Naive thymus-derived CD4-positive, alpha-beta T cell (primary cell): ENCODE data around the gene TOX2. TPM values are rescaled to one million over a fixed set of nuclear protein-coding genes. Genes with fewer than 3 reads are reported as not detected.

ENCODE experiments used
- ATAC-seq: fragments of 150-1000 bp; cut with Tn5 transposase; 2 replicates; pipeline ENCODE4 v1.10.0; 2021; ENCODE audit warnings: mild to moderate bottlenecking, moderate library complexity
- CTCF ChIA-PET: fragments of 350-600 bp; sonication (Branson Sonifier 250); formaldehyde crosslinking; loops from one replicate; lab custom pipeline; 2021; ENCODE audit warnings: antibody characterized with exemption; lab: Charles Lee
- POLR2A ChIA-PET: fragments of 350-600 bp; sonication (Branson Sonifier 250); formaldehyde crosslinking; loops from one replicate; lab custom pipeline; 2021; ENCODE audit warnings: antibody characterized with exemption, inconsistent platforms; lab: Charles Lee
- DNase-seq, 9 donors: peaks; one replicate each; pipeline versions ENCODE4 v3.0.0 to v3.0.0-alpha.2; 2020 to 2022; ENCODE audit warnings: mixed read lengths in 1 of 9
- H3K27ac ChIP-seq: one replicate; pipeline ENCODE4 v1.7.0; 2013; ENCODE audit warnings: mild to moderate bottlenecking, low read depth, low read length, moderate library complexity
- H3K27me3 ChIP-seq, 2 donors: one replicate each; pipeline ENCODE4 v1.7.0; 2013; ENCODE audit warnings: low read length in 2 of 2, mild to moderate bottlenecking in 2 of 2, moderate library complexity in 2 of 2; ENCODE audit not compliant: control insufficient read depth in 2 of 2, insufficient read depth in 2 of 2
- H3K36me3 ChIP-seq, 3 experiments: 1 replicate in 2 of 3; 2 replicates in 1 of 3; pipeline ENCODE4 v1.7.0; 2013; ENCODE audit warnings: low read length in 3 of 3, mild to moderate bottlenecking in 3 of 3, moderate library complexity in 1 of 3; ENCODE audit not compliant: insufficient read depth in 3 of 3, control insufficient read depth in 2 of 3
- H3K4me1 ChIP-seq, 2 donors: one replicate each; pipeline ENCODE4 v1.7.0; 2013; ENCODE audit warnings: low read length in 2 of 2, mild to moderate bottlenecking in 2 of 2, moderate library complexity in 1 of 2; ENCODE audit not compliant: control insufficient read depth in 2 of 2, insufficient read depth in 2 of 2
- H3K4me3 ChIP-seq: 2 replicates; pipeline ENCODE4 v1.7.0; 2013; ENCODE audit warnings: mild to moderate bottlenecking, low read length
- H3K9me3 ChIP-seq, 3 experiments: 1 replicate in 2 of 3; 2 replicates in 1 of 3; pipeline ENCODE4 v1.7.0; 2013; ENCODE audit warnings: low read length in 3 of 3; ENCODE audit not compliant: control insufficient read depth in 2 of 3
- H3K27ac Mint-ChIP-seq, 9 donors: one replicate each; pipeline ENCODE4 v1.8.0; 2020 to 2022; ENCODE audit warnings: mixed read lengths in 9 of 9, mild to moderate bottlenecking in 8 of 9, moderate library complexity in 5 of 9, inconsistent platforms in 2 of 9
- H3K27me3 Mint-ChIP-seq, 5 donors: one replicate each; pipeline ENCODE4 v1.8.0; 2021 to 2022; ENCODE audit warnings: mixed read lengths in 5 of 5, mild to moderate bottlenecking in 1 of 5
- H3K36me3 Mint-ChIP-seq, 5 donors: one replicate each; pipeline ENCODE4 v1.8.0; 2020 to 2022; ENCODE audit warnings: mixed read lengths in 5 of 5, mild to moderate bottlenecking in 3 of 5, inconsistent platforms in 1 of 5
- H3K4me1 Mint-ChIP-seq, 7 donors: one replicate each; pipeline ENCODE4 v1.8.0; 2020 to 2022; ENCODE audit warnings: mixed read lengths in 7 of 7, mild to moderate bottlenecking in 3 of 7, inconsistent platforms in 1 of 7
- H3K4me3 Mint-ChIP-seq, 10 donors: one replicate each; pipeline ENCODE4 v1.8.0; 2020 to 2022; ENCODE audit warnings: mild to moderate bottlenecking in 10 of 10, mixed read lengths in 10 of 10, moderate library complexity in 6 of 10, inconsistent platforms in 2 of 10
- H3K9me3 Mint-ChIP-seq, 11 donors: one replicate each; pipeline ENCODE4 v1.8.0; 2020 to 2022; ENCODE audit warnings: mixed read lengths in 11 of 11, mild to moderate bottlenecking in 4 of 11, inconsistent platforms in 1 of 11, moderate library complexity in 1 of 11
- intact Hi-C, 2 donors: fragments of 100-400 bp; cut with micrococcal nuclease; formaldehyde crosslinking; loops; one replicate each; pipeline ENCODE4 v1.15.1; 2023
- polyA plus RNA-seq, 2 donors: library from polyadenylated mRNA; unstranded; fragments of 300-500 nt; fragmentation: Illumina TruSeq; gene quantifications; one replicate each; pipeline ENCODE4 v1.2.3, GENCODE V29; 2021
- total RNA-seq, 6 experiments: library from RNA in 5 of 6; stranded (reverse) in 5 of 6; gene quantifications; 1 replicate in 5 of 6; 2 replicates in 1 of 6; pipeline ENCODE4 v1.2.3 and lab custom pipeline; 2021 to 2026

TOX2 gene
- total and polyA plus RNA-seq, 7 experiments from 2014 or later = 0.22 to 7.1 (median 1.5) TPM

DNA sequence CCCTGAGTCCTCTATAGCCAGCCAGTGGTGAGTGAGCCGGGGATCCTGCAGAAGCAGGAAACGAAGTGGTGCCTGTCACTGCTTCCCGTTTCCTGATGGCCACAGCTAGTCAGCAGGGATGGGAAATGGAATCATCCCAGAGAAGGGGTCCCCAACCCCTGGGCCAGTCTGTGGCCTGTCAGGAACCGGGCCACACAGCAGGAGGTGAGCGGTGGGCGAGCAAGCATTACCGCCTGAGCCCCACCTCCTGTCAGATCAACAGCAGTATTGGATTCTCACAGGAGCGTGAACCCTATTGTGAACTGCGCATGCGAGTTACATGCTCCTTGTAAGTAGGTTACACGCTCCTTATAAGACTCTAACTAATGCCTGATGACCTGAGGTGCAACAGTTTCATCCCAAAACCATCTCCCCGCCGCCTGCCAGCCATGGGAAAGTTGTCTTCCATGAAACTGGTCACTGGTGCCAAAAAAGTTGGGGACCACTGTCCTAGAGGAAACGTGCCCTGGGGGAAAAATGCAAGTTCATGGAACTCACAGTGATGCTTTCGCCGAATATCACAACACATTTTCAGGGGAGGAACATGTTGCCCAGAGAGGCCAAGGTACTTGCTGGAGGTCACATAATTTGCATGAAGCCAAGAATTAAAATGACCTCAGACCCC lies 158.5 kb downstream of the TOX2 start:
- Mint-ChIP-seq H3K4me3 (peak overlapping the region in 8 of 10 donors; percentile 42 to 92 (median 60)), H3K27ac (peak overlapping the region in 8 of 9 donors; percentile 75 to 100 (median 98)), H3K27me3 (peaks cover 0 to 13% (median 0%) of the 10 kb centered on the region in 5 donors), H3K4me1 (peaks cover 52 to 86% (median 73%) of the 10 kb centered on the region in 7 donors), H3K9me3 (peaks cover 0 to 8% (median 0%) of the 10 kb centered on the region in 11 donors), H3K36me3 (peaks cover 0 to 6% (median 0%) of the 10 kb centered on the region in 5 donors)
- intact Hi-C loops = loop anchor here in 1 of 2 donors (5.0 kb wide), 1 partner anchor 231 kb away; no protein-coding TSS in a partner anchor
- ATAC-seq (no peak), DNase-seq (peak in 2 of 9 donors; percentile 21 to 35)
- ChIA-PET POLR2A (interaction anchor here (0.6 kb wide), 1 partner anchor 348 kb away, joined by 3 read pairs; no protein-coding TSS in a partner anchor), CTCF (interaction anchor here (0.6 to 4.3 kb wide), 4 partner anchors 6 to 365 kb away, joined by 5 to 31 read pairs (median 6); no protein-coding TSS in a partner anchor)
- no peaks in the 10 kb centered on the region for H3K36me3 ChIP-seq
- H3K9me3 ChIP-seq = no peaks in the 10 kb centered on the region
- peak overlapping the region; percentile 48 for H3K27ac ChIP-seq
- H3K4me1 ChIP-seq = peaks cover 28 to 66% of the 10 kb centered on the region in 2 donors
- H3K27me3 ChIP-seq = no peaks in the 10 kb centered on the region
- no peak overlapping the region for H3K4me3 ChIP-seq

GRCh38 chr20:44073675-44074071 lies 159.0 kb downstream of the TOX2 start:
- peak overlapping the region in 7 of 10 donors; percentile 0 to 92 (median 25) for H3K4me3 Mint-ChIP-seq
- POLR2A ChIA-PET = interaction anchor here (1.0 kb wide), 1 partner anchor 133 kb away, joined by 3 read pairs; no protein-coding TSS in a partner anchor
- H3K36me3 Mint-ChIP-seq = peaks cover 0 to 6% (median 0%) of the 10 kb centered on the region in 5 donors
- ATAC-seq = no peak
- Histone ChIP-seq H3K9me3 (no peaks in the 10 kb centered on the region), H3K4me3 (no peak overlapping the region), H3K4me1 (peaks cover 22 to 62% of the 10 kb centered on the region in 2 donors), H3K27ac (peak overlapping the region; percentile 11), H3K36me3 (no peaks in the 10 kb centered on the region), H3K27me3 (no peaks in the 10 kb centered on the region)
- intact Hi-C loops = loop anchor here in 1 of 2 donors (5.0 kb wide), 1 partner anchor 231 kb away; no protein-coding TSS in a partner anchor
- peak overlapping the region in 8 of 9 donors; percentile 43 to 100 (median 96) for H3K27ac Mint-ChIP-seq
- peaks cover 55 to 86% (median 74%) of the 10 kb centered on the region in 7 donors for H3K4me1 Mint-ChIP-seq
- peak in 1 of 9 donors; percentile 31 for DNase-seq
- peaks cover 0 to 8% (median 0%) of the 10 kb centered on the region in 11 donors for H3K9me3 Mint-ChIP-seq
- H3K27me3 Mint-ChIP-seq = peaks cover 0 to 13% (median 0%) of the 10 kb centered on the region in 5 donors
- CTCF ChIA-PET = interaction anchor here (0.7 kb wide), 1 partner anchor 16 kb away, joined by 4 read pairs; no protein-coding TSS in a partner anchor

DNA sequence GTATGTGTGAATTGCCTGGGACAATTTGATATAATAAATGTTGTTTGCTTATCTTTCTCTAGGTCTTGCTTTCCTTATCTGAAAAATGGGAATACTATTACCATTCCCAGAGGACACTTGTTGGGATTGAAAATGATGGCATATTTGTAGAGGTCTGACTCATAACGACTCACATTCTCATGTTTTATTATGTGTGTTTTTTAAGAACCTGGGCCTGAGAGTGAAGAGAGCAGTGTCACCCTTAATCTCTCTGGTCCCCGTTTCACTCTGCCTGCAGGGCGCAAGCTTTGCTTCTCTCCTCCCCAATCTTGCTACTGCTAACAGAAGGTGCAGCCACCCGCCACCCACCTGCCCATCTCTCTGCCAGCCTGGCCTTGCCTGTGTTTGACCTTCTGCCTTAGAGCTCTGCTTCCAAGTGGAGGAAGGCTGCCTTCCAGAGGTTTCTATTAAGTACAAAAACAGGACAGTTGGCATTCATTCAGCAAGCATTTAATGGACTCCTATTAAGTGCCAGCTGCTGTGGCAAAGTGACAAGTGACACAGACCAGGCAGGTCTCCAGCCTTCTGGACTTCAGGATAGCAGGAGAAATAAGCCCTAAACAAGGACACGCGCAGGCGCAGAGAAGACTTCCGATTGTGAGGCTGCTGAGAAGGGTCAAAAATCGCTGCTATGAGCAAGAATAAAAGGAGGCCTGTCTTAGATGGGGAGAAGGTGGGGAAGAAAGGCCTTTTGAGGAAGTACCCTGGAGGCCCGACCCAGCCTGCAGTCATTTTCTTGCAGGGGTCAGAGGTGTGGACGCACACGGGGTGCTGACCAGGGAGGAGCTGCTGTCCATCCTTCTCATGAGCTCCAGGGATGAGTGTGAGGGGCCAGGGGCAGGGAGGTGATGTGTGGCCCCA lies 159.8 kb downstream of the TOX2 start:
- DNase-seq (no peak), ATAC-seq (no peak)
- POLR2A ChIA-PET = interaction anchor here (1.0 kb wide), 1 partner anchor 134 kb away, joined by 3 read pairs; no protein-coding TSS in a partner anchor
- no peaks in the 10 kb centered on the region for H3K9me3 ChIP-seq
- Mint-ChIP-seq H3K4me3 (peak overlapping the region in 4 of 10 donors; percentile 11 to 48 (median 26)), H3K9me3 (peaks cover 0 to 5% (median 0%) of the 10 kb centered on the region in 11 donors), H3K36me3 (peaks cover 0 to 6% (median 0%) of the 10 kb centered on the region in 5 donors), H3K27ac (peak overlapping the region; percentile 20 to 100 (median 94)), H3K4me1 (peaks cover 52 to 86% (median 72%) of the 10 kb centered on the region in 7 donors), H3K27me3 (peaks cover 0 to 13% (median 0%) of the 10 kb centered on the region in 5 donors)
- H3K36me3 ChIP-seq = no peaks in the 10 kb centered on the region
- H3K27me3 ChIP-seq = no peaks in the 10 kb centered on the region
- CTCF ChIA-PET = interaction anchor here (0.6 to 0.7 kb wide), 3 partner anchors 17 to 36 kb away, joined by 3 to 6 read pairs (median 4); no protein-coding TSS in a partner anchor
- H3K4me1 ChIP-seq = peaks cover 17 to 64% of the 10 kb centered on the region in 2 donors
- H3K4me3 ChIP-seq = no peak overlapping the region
- H3K27ac ChIP-seq = peak overlapping the region; percentile 11
- intact Hi-C loops = loop anchor here in 1 of 2 donors (5.0 kb wide), 1 partner anchor 232 kb away; no protein-coding TSS in a partner anchor

GRCh38 chr20:44075191-44075949 lies 160.7 kb downstream of the TOX2 start:
- no peaks in the 10 kb centered on the region for H3K27me3 ChIP-seq
- H3K36me3 ChIP-seq = no peaks in the 10 kb centered on the region
- H3K9me3 ChIP-seq = no peaks in the 10 kb centered on the region
- H3K9me3 Mint-ChIP-seq = peaks cover 0 to 3% (median 0%) of the 10 kb centered on the region in 11 donors
- no peak for DNase-seq
- ATAC-seq = no peak
- H3K27ac ChIP-seq = no peak overlapping the region
- H3K4me1 Mint-ChIP-seq = peaks cover 46 to 86% (median 71%) of the 10 kb centered on the region in 7 donors
- H3K4me1 ChIP-seq = peaks cover 9 to 64% of the 10 kb centered on the region in 2 donors
- H3K27me3 Mint-ChIP-seq = peaks cover 0 to 13% (median 0%) of the 10 kb centered on the region in 5 donors
- no peak overlapping the region for H3K4me3 ChIP-seq
- POLR2A ChIA-PET = no interaction called here
- CTCF ChIA-PET = interaction anchor here (0.6 kb wide), 1 partner anchor 37 kb away, joined by 6 read pairs; no protein-coding TSS in a partner anchor
- intact Hi-C loops = no loop called here
- H3K4me3 Mint-ChIP-seq = peak overlapping the region in 7 of 10 donors; percentile 4 to 53 (median 21)
- H3K27ac Mint-ChIP-seq = peak overlapping the region in 8 of 9 donors; percentile 36 to 100 (median 94)
- H3K36me3 Mint-ChIP-seq = peaks cover 0 to 6% (median 0%) of the 10 kb centered on the region in 5 donors

DNA sequence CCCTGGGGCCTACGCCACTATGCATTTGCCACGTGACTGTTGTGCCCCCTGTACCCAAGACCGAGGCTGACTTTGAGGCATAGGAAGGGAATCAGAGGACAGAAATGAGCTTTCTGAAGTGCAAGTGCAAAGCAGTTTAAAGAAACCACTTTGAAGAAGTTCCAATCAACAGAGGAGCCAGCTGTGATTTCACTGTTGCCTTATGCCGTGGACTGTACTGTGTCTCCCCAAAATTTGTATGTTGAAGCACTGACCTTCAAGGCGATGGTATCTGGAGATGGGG lies 161.2 kb downstream of the TOX2 start:
- Mint-ChIP-seq H3K36me3 (peaks cover 0 to 6% (median 0%) of the 10 kb centered on the region in 5 donors), H3K4me3 (no peak overlapping the region), H3K27me3 (peaks cover 0 to 13% (median 0%) of the 10 kb centered on the region in 5 donors), H3K9me3 (peaks cover 0 to 3% (median 0%) of the 10 kb centered on the region in 11 donors), H3K4me1 (peaks cover 47 to 86% (median 71%) of the 10 kb centered on the region in 7 donors), H3K27ac (peak overlapping the region in 7 of 9 donors; percentile 72 to 99 (median 94))
- H3K4me1 ChIP-seq = peaks cover 3 to 62% of the 10 kb centered on the region in 2 donors
- DNase-seq = no peak
- no peak overlapping the region for H3K4me3 ChIP-seq
- ChIA-PET POLR2A (no interaction called here), CTCF (no interaction called here)
- intact Hi-C loops = no loop called here
- H3K27me3 ChIP-seq = no peaks in the 10 kb centered on the region
- H3K9me3 ChIP-seq = no peaks in the 10 kb centered on the region
- H3K27ac ChIP-seq = no peak overlapping the region
- no peaks in the 10 kb centered on the region for H3K36me3 ChIP-seq
- no peak for ATAC-seq
